Cardiac muscle cell (in vitro differentiated cells and primary cell): ENCODE results near the gene CEP164. TPM values are rescaled to one million over a fixed set of nuclear protein-coding genes. Genes with fewer than 3 reads are reported as not detected.
"Not testable (repeated sequence)": the region's sequence is repeated elsewhere in the genome, so short reads cannot be mapped to it uniquely, and the experiment has no call there.

Experiments
- DNase-seq, 2 donors: peaks; one replicate each; pipeline versions ENCODE4 v3.0.0 to v3.0.0-alpha.2; 2010 to 2017; ENCODE audit warnings: low read depth in 1 of 2, low spot score in 1 of 2
- H3K27ac ChIP-seq: fragments of 200-600 bp; sonication (generic); 2 replicates; pipeline ENCODE4 v1.5.1; 2016
- H3K27me3 ChIP-seq: fragments of 200-600 bp; sonication (generic); 2 replicates; pipeline ENCODE4 v1.6.0; 2016; ENCODE audit warnings: control low read depth
- H3K36me3 ChIP-seq: fragments of 200-600 bp; sonication (generic); 2 replicates; pipeline ENCODE4 v1.5.1; 2016; ENCODE audit warnings: control low read depth
- H3K4me1 ChIP-seq: fragments of 200-600 bp; sonication (generic); 2 replicates; pipeline ENCODE4 v1.8.1; 2017; ENCODE audit warnings: low read depth, mild to moderate bottlenecking, mixed run types
- H3K4me3 ChIP-seq: fragments of 200-600 bp; sonication (generic); 2 replicates; pipeline ENCODE4 v1.5.1; 2016; ENCODE audit warnings: mild to moderate bottlenecking
- H3K9me3 ChIP-seq: fragments of 200-600 bp; sonication (generic); 2 replicates; pipeline ENCODE4 v1.5.1; 2017; ENCODE audit warnings: low read depth, mild to moderate bottlenecking, control low read depth
- polyA plus RNA-seq: library from polyadenylated mRNA; unstranded; fragments of >200 nt; fragmentation: Nextera tagmentation; extraction: Ambion mirVana; gene quantifications from 2 replicates; pipeline ENCODE4 v1.2.1, GENCODE V29; 2016
- total RNA-seq: library from RNA; depleted of rRNA; stranded (reverse); fragments of >200 nt; gene quantifications from 2 replicates; pipeline ENCODE4 v1.2.3, GENCODE V29; 2016
- TF ChIP-seq, protein P1 (sequence below): IDR thresholded peaks from 2 replicates; pipeline ENCODE4 v1.5.1; 2012; ENCODE audit warnings: low read depth, mild to moderate bottlenecking, low read length

The CEP164 gene
- total and polyA plus RNA-seq, 2 experiments from 2014 or later = 22.6 to 31.8 TPM

DNA sequence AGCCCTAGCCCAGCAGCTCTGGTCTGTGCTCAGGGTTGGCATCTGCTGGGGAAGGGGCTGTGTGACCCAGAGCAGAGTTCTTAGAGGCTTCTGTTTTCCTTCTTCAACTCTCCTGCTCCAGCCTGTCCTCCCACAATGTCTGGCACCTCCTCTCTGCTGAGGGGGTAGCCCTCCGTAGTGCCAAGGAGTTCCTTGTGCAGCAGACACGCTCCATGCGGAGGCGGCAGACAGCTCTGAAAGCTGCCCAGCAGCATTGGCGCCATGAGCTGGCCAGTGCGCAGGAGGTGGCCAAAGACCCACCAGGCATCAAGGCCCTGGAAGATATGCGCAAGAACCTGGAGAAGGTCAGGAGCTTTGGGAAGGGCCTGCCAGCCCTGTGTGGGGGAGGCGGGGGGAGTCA lies 69.3 kb downstream of the CEP164 start:
- Histone ChIP-seq H3K27ac (no peak overlapping the region), H3K9me3 (no peaks in the 10 kb centered on the region), H3K4me1 (no peaks in the 10 kb centered on the region), H3K36me3 (peaks cover 11% of the 10 kb centered on the region), H3K27me3 (no peaks in the 10 kb centered on the region), H3K4me3 (no peak overlapping the region)
- no peak for DNase-seq
- TF ChIP-seq, protein P1, sequence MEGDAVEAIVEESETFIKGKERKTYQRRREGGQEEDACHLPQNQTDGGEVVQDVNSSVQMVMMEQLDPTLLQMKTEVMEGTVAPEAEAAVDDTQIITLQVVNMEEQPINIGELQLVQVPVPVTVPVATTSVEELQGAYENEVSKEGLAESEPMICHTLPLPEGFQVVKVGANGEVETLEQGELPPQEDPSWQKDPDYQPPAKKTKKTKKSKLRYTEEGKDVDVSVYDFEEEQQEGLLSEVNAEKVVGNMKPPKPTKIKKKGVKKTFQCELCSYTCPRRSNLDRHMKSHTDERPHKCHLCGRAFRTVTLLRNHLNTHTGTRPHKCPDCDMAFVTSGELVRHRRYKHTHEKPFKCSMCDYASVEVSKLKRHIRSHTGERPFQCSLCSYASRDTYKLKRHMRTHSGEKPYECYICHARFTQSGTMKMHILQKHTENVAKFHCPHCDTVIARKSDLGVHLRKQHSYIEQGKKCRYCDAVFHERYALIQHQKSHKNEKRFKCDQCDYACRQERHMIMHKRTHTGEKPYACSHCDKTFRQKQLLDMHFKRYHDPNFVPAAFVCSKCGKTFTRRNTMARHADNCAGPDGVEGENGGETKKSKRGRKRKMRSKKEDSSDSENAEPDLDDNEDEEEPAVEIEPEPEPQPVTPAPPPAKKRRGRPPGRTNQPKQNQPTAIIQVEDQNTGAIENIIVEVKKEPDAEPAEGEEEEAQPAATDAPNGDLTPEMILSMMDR = no peak

DNA sequence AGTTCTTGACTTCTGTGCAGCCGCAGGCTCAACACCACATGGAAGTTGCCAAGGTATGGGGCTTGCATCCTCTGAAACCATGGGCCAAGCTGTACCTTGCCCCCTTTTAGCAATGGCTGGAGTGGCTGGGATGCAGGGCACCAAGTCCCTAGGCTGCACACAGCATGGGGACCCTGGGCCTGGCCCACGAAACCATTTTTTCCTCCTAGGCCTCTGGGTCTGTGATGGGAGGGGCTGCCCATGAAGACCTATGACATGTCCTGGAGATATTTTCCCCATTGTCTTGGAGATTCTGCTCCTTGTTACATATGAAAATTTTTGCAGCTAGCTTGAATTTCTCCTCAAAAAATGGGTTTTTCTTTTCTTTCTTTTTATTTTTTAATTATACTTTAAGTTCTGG lies 71.0 kb downstream of the CEP164 start:
- not testable (repeated sequence) for H3K27me3 ChIP-seq, DNase-seq, H3K4me1 ChIP-seq, H3K27ac ChIP-seq, H3K9me3 ChIP-seq, H3K4me3 ChIP-seq, H3K36me3 ChIP-seq

DNA sequence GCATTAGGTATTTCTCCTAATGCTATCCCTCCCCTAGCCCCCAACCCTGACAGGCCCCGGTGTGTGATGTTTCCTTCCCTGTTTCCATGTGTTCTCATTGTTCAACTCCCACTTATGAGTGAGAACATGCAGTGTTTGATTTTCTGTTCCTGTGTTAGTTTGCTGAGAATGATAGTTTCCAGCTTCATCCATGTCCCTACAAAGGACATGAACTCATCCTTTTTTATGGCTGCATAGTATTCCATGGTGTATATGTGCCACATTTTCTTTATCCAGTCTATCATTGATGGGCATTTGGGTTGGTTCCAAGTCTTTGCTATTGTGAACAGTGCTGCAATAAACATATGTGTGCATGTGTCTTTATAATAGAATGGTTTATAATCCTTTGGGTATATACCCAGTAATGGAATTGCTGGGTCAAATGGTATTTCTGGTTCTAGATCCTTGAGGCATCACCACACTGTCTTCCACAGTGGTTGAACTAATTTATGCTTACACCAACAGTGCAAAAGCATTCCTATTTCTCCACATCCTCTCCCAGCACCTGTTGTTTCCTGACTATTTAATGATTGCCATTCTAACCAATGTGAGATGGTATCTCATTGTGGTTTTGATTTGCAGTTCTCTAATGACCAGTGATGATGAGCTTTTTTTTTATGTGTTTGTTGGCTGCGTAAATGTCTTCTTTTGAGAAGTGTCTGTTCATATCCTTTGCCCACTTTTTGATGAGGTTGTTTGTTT lies 71.6 kb downstream of the CEP164 start:
- H3K27ac ChIP-seq, H3K4me1 ChIP-seq, H3K9me3 ChIP-seq, H3K36me3 ChIP-seq, H3K27me3 ChIP-seq, H3K4me3 ChIP-seq, DNase-seq: not testable (repeated sequence)

DNA sequence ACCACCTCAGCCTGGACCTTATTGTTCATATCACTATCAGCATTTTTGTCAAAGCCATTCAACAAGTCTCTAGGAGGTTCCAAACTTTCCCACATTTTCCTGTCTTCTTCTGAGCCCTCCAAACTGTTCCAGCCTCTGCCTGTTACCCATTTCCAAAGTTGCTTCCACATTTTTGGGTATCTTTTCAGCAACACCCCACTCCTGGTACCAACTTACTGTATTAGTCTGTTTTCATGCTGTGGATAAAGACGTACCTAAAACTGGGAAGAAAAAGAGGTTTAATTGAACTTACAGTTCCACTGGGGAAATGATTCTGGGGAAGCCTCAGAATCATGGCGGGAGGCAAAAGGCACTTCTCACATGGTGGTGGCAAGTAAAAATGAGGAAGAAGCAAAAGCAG lies 78.2 kb downstream of the CEP164 start:
- not testable (repeated sequence) for H3K4me1 ChIP-seq, H3K36me3 ChIP-seq, H3K9me3 ChIP-seq, DNase-seq, H3K27ac ChIP-seq, H3K27me3 ChIP-seq, H3K4me3 ChIP-seq

DNA sequence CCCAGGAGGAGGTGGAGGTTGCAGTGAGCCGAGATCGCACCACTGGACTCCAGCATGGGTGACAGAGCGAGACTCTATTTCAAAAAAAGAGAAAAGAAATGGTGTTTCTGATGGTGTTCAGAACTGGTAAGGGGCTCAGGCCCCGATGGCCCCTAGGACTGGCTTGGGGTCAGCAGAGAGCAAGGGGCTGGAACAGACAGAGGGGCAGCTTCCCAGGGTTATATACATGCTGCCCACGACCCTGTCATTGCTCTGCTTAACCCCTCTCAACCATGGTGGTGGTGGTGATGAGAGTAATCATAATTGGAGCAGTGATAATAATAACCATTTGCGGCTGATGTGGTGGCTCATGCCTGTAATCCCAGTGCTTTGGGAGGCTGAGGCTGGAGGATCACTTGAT lies 79.4 kb downstream of the CEP164 start:
- no peak overlapping the region for H3K27ac ChIP-seq
- no peak for DNase-seq
- H3K4me1 ChIP-seq = no peaks in the 10 kb centered on the region
- no peaks in the 10 kb centered on the region for H3K27me3 ChIP-seq
- H3K9me3 ChIP-seq = no peaks in the 10 kb centered on the region
- H3K4me3 ChIP-seq = no peak overlapping the region
- no peaks in the 10 kb centered on the region for H3K36me3 ChIP-seq
- TF ChIP-seq, protein P1 = no peak

DNA sequence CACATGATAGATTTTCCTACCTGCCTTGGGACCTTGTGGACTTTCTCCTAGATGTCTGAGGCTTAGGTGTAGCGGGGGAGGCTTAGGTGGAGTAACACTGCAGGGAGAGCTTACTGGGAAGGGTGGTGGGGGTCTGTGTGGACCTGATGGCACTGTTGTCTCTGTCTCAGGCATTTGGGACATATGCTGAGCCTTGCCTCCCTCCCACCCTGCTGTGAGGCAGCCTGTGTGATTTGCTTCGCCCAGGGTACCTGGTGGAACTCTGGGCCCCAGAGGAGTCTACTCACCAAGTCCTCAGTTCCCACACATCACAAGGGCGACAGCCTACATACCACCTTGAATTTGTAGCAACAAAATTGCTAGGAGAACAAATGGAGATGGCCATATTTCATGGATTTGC lies 80.7 kb downstream of the CEP164 start:
- TF ChIP-seq, protein P1 = no peak
- H3K27me3 ChIP-seq = no peaks in the 10 kb centered on the region
- H3K4me1 ChIP-seq = no peaks in the 10 kb centered on the region
- no peak for DNase-seq
- H3K4me3 ChIP-seq = no peak overlapping the region
- no peaks in the 10 kb centered on the region for H3K9me3 ChIP-seq
- H3K27ac ChIP-seq = no peak overlapping the region
- no peaks in the 10 kb centered on the region for H3K36me3 ChIP-seq

DNA sequence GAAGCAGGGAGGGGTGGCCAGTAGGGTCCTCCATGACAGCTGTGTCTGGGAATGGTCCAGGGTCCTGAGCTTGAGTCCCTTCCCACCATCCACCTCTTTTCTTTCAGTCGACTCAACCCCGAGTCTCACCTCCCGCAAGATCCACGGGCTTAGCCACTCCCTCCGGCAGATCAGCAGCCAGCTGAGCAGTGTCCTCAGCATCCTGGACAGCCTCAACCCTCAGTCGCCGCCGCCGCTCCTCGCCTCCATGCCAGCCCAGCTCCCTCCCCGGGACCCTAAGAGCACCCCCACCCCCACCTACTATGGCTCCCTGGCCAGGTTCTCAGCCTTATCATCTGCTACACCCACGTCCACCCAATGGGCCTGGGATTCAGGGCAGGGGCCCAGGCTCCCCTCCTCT lies 81.9 kb downstream of the CEP164 start:
- Histone ChIP-seq H3K4me3 (no peak overlapping the region), H3K9me3 (no peaks in the 10 kb centered on the region), H3K4me1 (no peaks in the 10 kb centered on the region), H3K36me3 (no peaks in the 10 kb centered on the region), H3K27me3 (no peaks in the 10 kb centered on the region), H3K27ac (no peak overlapping the region)
- no peak for DNase-seq
- TF ChIP-seq, protein P1 = no peak
